M059J (cell line): ENCODE data around the gene AMELX. TPM values are rescaled to one million over a fixed set of nuclear protein-coding genes. Genes with fewer than 3 reads are reported as not detected.

Source experiments
- total RNA-seq: library from RNA; depleted of rRNA; stranded (reverse); fragments of >200 nt; shearing (Covaris generic); gene quantifications from 2 replicates; pipeline ENCODE4 v1.2.3, GENCODE V29; 2014; rRNA removed

AMELX gene
- total RNA-seq, 1 experiment from 2014 or later = not detected

Other genes with a start within 250 kb of the AMELX start
- 39.7 and 48.6 TPM in 2 replicates for gene HCCS, start 182.1 kb upstream of the AMELX start, total RNA-seq